C1 segment of cervical spinal cord (tissue), 14 donors: ENCODE measurements around the gene MGST2.
A peak's percentile ranks its signal among the peaks of the same experiment; 100 is the strongest.

Experiments
- DNase-seq, 14 donors: peaks; one replicate each; lab custom pipeline; 2025; lab: John Stamatoyannopoulos, UW

Gene MGST2

DNA sequence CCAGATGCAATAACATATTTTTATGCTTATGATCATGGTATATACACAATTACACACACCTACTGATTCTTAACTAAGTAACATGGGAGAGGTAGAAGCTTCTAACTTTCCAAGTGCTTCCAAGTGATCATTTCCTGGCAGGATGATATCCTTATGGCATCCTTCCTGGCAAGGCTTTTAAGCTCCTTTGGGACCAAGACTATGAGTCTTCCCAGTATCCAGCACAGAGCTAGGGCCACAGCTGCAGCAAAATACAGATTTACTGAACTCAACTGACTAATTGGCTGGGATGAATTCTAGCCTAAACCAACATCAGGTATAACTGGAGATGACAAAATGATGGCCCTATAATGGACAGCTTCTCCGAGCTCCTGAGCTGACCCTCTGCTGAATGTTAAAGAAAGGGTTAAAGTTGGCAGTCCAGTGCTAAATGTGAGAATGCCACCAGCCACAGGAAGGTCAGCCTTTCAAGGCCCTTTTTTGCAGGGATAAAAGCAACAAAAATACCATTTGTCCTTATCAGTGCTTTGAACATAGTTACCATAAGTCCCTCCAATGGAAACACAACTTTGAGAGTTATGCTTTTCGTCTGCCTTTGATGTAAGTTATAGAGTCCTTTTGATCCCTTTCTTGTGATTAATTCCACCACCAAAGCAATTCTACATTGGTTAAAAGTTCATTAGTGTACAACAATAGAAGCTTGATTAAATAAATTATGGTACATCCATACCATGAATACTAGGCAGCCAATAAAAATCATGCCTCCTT lies 73.4 kb downstream of the MGST2 start:
- no peak for DNase-seq

DNA sequence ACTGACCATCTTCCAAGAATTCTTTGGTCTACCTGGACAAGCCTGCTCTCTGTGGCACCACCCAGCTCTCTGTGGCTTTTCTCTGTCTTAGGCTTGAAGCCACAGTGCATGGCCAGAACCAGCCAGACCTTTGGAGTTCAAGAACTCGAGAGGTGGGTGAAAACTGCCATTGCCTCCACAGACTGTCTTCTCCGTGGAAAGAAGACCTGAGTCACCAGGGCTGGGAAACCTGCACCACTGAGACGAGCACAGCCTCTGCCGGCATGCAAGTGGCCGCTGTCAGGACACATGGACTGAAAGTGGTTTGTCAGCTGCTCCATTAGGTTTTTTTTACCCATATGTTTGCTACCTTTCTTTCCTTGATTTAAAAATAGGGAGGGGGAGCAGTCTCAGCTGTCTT lies 74.5 kb downstream of the MGST2 start:
- peak in 7 of 14 donors; percentile 37 to 66 (median 47) for DNase-seq

DNA sequence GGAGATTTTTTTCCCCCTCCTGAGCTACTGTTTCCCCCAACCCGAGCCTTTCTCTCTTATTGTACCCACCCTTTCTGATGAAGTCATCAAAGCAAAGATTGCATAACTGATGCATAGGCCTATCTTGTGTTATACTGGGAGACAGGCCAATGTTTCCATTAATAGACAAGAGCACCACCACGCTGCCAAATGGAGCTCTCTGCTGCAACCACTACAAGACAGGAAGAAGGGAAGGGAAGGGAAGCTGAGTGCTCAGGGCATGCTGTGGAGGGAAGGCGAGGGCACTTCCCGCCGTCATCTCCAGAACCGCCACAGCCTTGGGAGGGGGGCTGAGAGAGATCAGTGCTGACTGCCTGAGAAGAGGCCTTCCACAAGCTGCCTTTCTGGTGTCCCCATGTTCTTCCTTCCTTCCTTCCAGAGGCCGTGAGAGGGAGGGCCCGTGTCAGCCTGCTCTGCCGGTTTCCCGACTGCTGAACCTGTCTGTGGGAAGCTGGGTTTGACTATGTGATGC lies 75.0 kb downstream of the MGST2 start:
- peak in 11 of 14 donors; percentile 33 to 95 (median 55) for DNase-seq

DNA sequence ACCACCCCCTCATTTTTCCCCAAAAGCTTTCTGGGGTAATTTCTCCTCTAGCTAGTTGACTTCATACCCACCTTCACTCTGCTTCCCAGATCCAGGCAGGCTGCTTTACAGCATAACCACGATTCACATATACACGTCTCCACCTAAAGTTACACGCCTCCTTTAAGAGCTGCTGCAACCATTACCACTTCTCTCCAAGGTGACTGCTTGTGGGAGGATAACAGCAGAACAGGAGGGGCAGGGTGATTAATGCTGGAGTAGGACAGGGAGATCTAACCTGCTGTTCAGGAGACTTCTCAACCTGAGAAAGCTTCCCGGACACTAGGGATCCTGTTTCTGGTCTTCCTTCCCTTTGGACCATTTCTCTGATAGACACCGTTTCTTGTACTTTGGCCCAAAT lies 77.4 kb downstream of the MGST2 start:
- DNase-seq, result no peak

DNA sequence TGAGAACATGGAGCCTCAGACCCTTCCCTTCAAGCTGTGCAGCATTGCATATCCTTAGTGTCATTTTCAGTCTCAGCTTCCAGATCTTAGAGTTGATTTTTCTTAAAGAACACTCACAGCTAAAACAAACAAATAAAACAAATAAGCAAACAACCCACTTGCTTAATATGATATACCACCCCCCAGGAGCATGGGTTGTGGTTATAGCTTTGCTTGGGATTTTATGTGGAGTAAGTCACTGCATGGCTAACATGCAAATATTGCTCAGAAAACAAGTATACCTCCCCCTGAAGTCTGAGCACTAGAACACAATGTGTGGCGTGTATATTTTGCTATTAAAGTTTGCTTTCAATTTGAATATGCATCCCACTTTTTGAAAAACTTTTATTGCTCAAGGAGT lies 78.6 kb downstream of the MGST2 start:
- DNase-seq, result no peak

DNA sequence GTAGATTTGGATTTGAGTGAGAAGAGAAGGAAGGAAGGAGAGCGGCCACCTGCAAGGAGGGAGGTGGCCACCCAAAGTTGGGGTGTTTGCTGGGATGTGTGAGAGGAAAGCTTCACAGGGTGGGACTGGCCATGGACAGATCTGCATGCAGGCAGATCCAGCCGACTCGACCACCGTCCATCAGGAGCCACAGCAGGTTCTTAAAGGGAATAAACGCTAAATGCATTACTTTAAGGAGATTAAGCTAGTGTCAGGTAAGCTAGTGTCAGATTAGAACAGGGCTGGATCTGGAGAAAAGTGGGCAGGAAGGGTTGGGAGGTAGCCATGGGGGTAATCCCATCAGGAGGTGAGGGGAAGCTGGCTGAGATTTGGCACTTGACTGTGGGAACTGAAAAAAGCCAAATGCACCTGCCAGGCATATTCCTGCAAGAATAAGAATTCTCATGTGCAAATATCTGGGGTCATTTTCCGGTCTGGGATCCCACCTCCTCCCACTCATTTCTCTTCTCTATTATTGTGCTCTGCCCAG lies 79.6 kb downstream of the MGST2 start:
- DNase-seq, result no peak

DNA sequence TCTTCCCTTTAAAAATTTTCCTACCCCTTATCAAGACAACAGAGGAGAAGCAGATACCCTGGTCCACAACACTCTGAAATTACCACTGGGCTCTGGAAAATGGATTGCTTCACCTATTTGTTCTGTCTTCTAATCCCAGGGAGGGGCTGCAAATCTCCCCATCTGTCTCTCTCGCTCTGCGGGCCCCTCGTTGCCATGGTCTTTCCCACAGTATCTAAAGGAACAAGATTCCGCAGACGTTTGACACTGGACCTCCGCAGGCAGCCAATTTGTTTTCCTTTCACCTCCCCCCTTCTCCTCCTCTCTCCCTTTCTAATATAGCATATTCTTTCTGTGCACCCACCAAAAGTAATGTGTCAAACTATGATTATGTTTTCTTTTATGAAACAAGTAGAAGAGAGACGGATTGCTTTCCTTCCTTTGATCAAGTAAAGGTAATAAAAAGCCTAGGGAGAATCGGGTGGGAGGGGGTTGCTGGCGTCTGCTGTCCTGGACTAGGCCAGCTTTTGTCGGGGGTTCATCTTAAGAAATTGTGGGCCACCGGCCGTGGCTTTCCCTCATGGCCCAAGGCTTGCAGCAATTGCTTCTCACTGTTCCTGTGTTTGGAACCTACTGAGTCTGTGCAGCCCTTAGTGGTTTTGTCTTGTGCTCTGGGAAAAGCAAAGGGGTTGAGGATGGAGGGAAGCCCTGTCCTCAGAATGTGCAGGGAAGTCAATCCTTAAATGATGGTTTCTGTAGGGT lies 81.0 kb downstream of the MGST2 start:
- no peak for DNase-seq

DNA sequence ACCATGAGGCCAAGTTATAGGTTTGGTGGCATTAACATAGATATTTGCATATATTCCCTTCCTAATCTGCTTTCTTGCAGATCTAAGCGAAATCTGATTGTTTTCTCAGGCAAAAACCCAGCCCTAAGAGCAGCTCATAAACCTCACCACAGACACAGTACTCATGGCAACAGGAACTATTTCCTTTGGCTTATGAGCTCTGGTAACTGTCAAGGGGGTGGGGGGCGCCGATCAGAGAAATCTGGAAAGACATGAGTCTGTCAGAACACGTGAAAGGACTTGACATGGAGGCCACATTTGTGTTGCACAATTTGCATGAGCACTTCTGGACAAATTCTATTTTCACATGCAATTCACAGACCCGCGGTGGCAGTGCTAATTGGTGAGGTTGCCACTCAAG lies 83.7 kb downstream of the MGST2 start:
- no peak for DNase-seq

DNA sequence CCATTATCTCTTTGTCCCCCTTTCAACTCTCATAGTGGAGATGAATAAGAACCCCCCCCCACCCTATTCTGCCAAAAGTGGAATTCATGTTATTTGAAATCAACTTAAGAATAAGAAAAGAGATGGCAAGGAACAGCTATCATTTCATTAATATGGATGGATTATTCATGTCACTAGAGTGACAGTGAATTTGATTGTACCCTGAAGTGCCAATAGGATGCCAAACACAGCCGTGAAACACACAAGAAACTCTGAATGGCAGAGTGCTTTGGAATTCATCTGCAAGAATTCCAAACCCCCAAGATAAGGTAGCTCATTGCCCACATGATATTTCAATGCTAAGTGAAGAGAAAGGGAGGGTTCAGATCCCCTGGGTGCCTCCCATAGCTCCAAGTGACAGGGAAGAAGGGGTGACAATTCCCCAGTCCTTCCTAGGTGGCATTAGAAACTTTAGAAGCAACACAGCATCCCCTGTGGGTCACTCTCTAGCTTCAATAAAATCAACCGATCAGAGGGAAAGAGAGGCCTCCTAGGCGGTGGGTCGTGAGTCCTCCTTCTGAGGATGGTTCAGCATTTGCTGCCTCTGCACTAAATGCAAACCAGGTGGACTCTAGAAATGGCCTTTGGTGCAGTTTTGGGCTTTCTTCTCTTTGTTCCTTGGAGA lies 84.3 kb downstream of the MGST2 start:
- no peak for DNase-seq

DNA sequence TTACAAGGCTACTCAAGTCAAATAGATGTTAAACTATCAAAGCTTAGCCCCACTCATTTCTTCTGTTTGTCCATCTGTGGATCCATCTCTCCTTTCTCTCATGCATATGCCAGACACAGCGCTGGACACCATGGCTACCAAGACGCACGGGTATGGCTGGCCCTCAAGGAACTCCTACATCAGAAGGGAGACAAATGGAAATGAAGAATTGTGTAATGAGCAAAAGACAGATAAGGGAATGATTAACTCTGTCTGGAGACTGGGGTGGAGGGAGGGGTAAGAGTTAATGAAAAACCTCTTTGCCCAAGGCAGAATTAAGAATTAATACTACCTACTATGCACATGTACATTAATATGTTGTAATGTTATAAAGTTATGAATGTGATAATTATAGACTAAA lies 88.1 kb downstream of the MGST2 start:
- no peak for DNase-seq
